HG03439 (cell line): ENCODE measurements around the gene ATP13A5.
A peak's percentile ranks its signal among the peaks of the same experiment; 100 is the strongest.

ENCODE experiments used
- ATAC-seq: cut with Tn5 transposase; IDR thresholded peaks from one replicate; pipeline ENCODE4 v1.9.1; 2021; ENCODE audit warnings: mild to moderate bottlenecking, moderate library complexity; ENCODE audit not compliant: unreplicated experiment

ATP13A5 gene

DNA sequence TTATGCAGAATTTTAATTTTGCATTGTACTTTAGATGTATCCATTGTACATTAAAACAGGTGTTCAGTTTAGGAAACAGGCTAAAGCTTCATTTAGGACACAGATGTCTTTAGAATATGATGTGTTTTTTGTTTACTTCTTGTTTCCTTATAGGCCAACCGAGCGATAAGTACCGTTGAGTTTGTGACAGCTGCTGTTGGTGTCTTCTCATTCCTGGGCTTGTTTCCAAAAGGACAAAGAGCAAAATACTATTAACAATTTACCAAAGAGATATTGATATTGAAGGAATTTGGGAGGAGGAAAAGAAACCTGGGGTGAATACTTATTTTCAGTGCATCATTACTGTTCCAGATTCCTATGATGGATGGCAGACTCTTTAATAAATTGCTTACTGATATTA, 108.1 kb downstream of the ATP13A5 start:
- ATAC-seq, result no peak

- ATAC-seq, result no peak
Measured at GRCh38 chr3:193269343-193270028, 109.1 kb downstream of the ATP13A5 start.

- ATAC-seq, result no peak
Measured at GRCh38 chr3:193262707-193263106, 115.8 kb downstream of the ATP13A5 start.

DNA sequence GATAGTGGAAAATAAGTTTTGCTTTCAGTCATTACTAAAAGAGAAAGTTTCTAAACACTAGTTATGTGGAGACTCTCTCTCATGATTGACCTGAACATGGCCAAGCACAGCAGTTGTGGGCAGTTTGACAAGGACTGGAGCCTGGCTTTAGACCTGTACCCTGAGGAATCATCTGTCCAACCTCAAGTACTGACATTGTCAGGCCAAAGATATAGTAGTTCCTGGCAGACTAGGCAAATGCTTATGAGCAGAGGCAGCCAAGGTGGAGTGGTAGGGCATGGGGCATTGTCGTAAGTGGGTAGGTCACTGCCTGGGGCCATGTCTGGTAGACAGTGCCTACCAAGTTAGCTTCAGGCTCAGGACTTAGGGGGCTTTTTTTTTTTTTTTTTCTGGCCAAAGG, 116.6 kb downstream of the ATP13A5 start:
- no peak for ATAC-seq

GRCh38 chr3:193253986-193254660, 124.4 kb downstream of the ATP13A5 start:
- no peak for ATAC-seq

DNA sequence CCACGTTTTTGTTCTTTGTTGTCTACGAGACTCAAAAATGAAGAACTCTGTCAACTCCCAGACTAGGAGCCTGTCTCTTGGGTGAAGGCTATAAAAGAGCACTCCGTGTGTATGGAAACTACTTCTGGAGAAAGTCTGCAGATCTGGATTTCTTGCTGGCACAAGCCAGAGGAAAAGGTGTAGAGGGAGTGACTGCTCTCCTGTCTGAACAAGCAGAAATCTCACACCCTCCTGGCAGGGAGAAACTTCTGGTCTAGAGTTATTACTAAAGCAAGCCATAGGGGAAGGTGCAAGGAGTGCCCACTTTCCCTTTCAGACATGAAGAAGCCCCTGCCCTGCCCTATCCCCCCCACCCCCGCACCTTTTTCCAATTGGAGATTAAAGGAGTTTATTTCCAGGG, 128.1 kb downstream of the ATP13A5 start:
- no peak for ATAC-seq

DNA sequence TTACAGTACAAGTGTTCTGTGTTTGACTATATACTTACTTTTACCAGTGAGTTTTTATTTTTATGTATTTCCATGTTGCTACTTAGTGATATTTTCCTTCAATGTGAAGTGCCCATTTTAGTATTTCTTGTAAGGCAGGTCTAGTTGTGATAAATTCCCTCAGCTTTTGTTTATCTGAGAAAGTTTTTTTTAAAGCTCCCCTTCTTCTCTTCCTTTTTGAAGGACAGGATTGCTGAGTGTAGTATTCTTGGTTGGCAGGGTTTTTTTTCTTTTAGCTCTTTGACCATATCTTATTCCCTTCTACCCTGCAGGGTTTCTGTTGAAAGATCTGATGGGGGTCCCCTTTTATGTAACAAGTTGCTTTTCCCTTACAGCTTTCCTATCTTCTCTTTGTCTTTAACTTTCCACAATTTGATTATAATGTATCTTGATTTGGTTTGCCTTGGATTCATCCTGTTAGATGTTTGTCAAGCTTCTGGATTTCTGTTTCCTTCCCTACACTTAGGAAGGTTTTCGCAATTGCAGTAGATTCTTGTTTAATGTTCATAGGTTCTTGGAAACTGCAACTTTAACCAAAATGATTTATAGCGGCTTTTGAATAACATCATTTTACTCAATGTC, 129.6 kb downstream of the ATP13A5 start:
- ATAC-seq, result no peak

DNA sequence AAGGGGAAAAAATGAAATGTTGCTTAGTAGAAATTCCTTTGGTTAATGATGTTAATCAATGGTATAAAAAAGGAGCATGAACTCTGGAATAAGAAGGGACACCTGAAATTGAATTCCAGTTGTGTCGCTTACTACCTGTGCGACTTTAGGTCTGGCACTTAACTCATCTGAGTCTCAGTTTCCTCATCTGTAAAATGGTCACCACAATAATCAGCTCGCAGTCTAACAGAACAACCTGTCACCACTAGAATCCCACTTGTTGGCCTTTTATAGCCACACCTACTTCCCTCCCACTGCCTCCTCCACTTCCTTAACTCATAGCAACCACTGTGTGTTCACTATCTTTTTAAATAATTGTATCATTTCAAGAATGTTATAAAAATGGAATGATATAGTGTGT, 135.0 kb downstream of the ATP13A5 start:
- ATAC-seq, result no peak

DNA sequence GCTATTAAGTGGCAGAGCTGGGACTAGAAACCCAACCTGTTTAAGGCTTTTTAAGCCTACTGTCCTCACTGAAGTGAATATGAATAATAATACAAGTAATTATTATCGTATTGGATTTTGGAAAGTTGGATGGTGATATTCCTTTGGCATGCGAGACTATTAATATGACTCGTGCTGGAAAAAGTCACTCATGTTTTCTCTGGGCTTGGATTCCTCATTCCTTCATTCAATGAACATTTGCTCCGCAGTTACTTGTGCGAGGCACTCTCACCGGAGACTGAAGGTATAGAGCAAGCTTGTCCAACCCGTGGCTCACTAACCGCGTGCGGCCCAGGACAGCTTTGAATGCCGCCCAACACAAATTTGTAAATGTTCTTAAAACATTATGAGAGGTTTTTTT, 136.8 kb downstream of the ATP13A5 start:
- ATAC-seq, result no peak

DNA sequence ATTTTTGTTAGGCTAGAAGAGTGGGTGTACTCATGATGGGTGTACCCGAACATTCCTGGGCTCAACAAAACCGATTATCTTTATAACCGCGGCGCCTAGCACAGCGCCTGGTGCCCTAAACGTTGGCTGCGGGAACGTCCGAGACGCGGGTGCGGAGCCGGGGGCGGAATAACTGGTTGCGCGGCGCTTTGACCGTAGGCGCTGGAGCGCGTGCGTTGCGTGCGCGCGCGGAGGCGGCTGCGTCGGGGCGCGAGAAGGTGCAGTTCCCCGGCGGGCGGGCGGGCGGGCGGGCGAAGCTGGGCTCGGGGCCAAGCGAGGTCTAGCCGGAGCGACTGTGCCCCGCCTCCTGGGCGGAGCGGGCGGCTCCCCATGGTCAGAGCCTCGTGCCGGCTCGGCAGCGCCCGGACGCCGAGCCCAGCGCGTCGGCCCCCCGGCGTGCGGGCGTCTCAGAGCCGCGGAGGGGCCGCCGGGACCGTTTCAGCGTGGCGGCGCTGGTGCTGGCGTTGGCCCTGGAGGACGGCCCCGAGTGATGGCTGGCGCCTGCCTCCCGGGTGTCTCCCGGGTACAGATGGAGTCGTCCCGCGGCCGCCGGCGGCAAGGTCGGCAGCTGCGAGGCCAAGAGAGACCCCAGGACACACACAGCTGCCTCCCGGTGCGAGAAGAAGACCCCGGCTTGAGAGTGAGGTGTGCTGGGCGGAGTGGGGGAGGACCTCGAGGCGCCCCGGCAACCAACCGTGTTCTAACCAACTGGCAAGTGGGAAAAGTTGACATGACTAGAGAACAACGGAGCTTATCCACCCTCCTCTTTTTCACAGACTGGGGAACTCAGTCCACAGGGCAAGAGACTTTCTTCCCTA, 137.5 kb downstream of the ATP13A5 start, which contains the start of gene PLAAT1:
Gene PLAAT1 (plus strand): TSS at position 373 of the 857 bp plus-strand sequence. CDS start 14,429 bp downstream, outside the sequence.
- ATAC-seq, result peak; percentile 81

DNA sequence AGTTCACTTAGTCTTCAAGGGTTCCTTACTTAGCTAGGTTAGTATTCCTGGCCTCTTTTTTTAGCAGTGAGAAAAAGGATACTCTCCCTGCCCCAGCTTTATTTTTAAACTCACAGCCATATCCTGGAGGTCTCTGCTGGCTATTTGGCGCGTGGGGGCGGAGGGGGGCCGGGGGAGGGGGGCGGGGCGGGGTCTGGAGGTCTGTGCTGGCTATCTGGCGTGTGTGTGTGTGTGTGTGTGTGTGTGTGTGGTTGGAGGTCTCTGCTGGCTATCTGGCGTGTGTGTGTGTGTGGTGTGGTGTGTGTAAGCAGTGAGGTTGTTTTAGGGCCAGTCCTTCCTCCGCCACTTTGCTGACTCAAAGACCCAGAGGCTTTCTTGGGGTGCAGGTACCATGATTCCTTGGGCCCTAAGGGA, 138.1 kb downstream of the ATP13A5 start:
- no peak for ATAC-seq

DNA sequence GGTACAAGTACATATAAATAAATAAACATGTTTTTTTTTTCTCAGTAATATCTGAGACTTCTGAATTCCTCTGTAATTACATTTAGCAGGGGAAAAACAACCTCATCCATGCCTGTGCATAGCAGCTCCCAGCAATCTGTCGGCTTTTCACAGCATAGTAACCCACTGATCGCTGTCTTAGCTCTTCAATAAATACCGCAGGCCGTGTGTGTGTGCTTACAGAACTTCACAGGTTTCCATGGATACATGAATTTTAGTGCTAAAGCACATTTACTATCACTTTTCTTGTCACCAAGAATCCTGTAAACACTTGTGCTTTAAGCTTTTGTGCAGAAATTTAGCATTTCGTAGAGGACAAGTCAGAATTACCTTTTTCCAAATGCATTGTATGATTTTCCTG, 141.5 kb downstream of the ATP13A5 start:
- no peak for ATAC-seq

GRCh38 chr3:193236599-193236998, 142.0 kb downstream of the ATP13A5 start:
- ATAC-seq, result no peak

DNA sequence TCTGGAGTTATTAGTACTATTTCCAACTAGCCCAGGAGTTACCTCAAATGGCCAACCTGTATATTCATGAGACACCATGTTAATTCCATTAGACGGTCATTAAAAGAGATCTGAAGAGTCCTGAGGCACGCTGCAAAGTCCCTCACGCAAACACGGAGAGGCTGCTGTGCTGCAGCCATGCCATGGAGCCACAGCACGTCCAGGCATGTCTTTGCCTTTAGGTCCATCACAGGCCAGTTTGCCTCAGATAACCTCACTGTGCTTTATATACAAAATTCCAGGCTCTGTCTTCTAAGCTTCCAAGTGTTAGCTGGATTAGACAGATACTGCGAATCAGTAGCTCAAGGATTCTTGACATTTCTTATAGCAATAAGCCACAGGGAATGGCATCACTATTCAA, 147.4 kb downstream of the ATP13A5 start:
- ATAC-seq, result no peak

DNA sequence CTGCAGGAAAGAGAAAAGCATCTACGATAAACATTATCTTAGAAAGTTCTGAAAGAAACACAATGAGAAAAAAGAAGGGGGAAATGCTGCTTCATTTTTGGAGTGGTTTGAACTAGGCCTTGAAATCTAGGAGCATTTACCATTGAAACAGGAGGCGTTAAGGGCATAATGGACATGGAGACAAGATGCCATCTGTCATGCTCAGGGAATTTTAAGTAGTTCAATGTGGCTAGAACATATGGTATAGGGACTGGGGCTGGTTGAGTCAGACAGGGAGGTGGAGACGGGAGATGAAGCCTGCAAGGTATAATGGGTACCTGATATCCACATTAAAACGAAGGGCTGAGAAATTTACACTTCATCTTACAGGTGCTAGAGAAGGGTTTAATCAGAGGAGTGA, 147.9 kb downstream of the ATP13A5 start:
- ATAC-seq, result no peak

- no peak for ATAC-seq
Measured at GRCh38 chr3:193229851-193230420, 148.6 kb downstream of the ATP13A5 start.

GRCh38 chr3:193228206-193228605, 150.3 kb downstream of the ATP13A5 start:
- no peak for ATAC-seq

GRCh38 chr3:193225302-193226125, 153.0 kb downstream of the ATP13A5 start:
- ATAC-seq, result no peak
